PFSK-1 (cell line): ENCODE results near the gene FADS2.

Experiments used
- FOXP2 ChIP-seq: optimal IDR thresholded peaks from 2 replicates; pipeline ENCODE3; 2011; ENCODE audit warnings: borderline replicate concordance, control low read depth, inconsistent platforms; ENCODE audit not compliant: insufficient read depth; ENCODE audit errors: extremely low read length, extremely low read depth
- TAF1 ChIP-seq: IDR thresholded peaks from 2 replicates; pipeline ENCODE4 v1.6.1; 2012; ENCODE audit warnings: low read length, control low read depth, borderline replicate concordance; ENCODE audit not compliant: insufficient read depth

- TF ChIP-seq TAF1 (no peak), FOXP2 (no peak)
These were observed 18.4 kb downstream of the FADS2 start for GRCh38 chr11:61846362-61847020.
